Fibroblast of villous mesenchyme (primary cell): Measurements from ENCODE around the gene UNC80. TPM values are rescaled to one million over a fixed set of nuclear protein-coding genes. Genes with fewer than 3 reads are reported as not detected.

Experiments
- DNase-seq: peaks from one replicate; pipeline ENCODE4 v3.0.0-alpha.2; 2010; ENCODE audit warnings: low read depth
- H3K4me3 ChIP-seq: 2 replicates; pipeline ENCODE4 v1.5.1; 2011; ENCODE audit warnings: low read depth, mild to moderate bottlenecking, low read length
- total RNA-seq: library from RNA; depleted of rRNA; stranded (reverse); fragments of >200 nt; gene quantifications from 2 replicates; pipeline ENCODE4 v1.2.3, GENCODE V29; 2012
- TF ChIP-seq, protein P1 (sequence below): IDR thresholded peaks from 2 replicates; pipeline ENCODE4 v1.5.1; 2012; ENCODE audit warnings: low read depth, mild to moderate bottlenecking, low read length; ENCODE audit not compliant: insufficient read depth

Gene UNC80, protein sequence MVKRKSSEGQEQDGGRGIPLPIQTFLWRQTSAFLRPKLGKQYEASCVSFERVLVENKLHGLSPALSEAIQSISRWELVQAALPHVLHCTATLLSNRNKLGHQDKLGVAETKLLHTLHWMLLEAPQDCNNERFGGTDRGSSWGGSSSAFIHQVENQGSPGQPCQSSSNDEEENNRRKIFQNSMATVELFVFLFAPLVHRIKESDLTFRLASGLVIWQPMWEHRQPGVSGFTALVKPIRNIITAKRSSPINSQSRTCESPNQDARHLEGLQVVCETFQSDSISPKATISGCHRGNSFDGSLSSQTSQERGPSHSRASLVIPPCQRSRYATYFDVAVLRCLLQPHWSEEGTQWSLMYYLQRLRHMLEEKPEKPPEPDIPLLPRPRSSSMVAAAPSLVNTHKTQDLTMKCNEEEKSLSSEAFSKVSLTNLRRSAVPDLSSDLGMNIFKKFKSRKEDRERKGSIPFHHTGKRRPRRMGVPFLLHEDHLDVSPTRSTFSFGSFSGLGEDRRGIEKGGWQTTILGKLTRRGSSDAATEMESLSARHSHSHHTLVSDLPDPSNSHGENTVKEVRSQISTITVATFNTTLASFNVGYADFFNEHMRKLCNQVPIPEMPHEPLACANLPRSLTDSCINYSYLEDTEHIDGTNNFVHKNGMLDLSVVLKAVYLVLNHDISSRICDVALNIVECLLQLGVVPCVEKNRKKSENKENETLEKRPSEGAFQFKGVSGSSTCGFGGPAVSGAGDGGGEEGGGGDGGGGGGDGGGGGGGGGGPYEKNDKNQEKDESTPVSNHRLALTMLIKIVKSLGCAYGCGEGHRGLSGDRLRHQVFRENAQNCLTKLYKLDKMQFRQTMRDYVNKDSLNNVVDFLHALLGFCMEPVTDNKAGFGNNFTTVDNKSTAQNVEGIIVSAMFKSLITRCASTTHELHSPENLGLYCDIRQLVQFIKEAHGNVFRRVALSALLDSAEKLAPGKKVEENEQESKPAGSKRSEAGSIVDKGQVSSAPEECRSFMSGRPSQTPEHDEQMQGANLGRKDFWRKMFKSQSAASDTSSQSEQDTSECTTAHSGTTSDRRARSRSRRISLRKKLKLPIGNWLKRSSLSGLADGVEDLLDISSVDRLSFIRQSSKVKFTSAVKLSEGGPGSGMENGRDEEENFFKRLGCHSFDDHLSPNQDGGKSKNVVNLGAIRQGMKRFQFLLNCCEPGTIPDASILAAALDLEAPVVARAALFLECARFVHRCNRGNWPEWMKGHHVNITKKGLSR (N-terminal part only)
- not detected in 2 replicates for total RNA-seq

DNA sequence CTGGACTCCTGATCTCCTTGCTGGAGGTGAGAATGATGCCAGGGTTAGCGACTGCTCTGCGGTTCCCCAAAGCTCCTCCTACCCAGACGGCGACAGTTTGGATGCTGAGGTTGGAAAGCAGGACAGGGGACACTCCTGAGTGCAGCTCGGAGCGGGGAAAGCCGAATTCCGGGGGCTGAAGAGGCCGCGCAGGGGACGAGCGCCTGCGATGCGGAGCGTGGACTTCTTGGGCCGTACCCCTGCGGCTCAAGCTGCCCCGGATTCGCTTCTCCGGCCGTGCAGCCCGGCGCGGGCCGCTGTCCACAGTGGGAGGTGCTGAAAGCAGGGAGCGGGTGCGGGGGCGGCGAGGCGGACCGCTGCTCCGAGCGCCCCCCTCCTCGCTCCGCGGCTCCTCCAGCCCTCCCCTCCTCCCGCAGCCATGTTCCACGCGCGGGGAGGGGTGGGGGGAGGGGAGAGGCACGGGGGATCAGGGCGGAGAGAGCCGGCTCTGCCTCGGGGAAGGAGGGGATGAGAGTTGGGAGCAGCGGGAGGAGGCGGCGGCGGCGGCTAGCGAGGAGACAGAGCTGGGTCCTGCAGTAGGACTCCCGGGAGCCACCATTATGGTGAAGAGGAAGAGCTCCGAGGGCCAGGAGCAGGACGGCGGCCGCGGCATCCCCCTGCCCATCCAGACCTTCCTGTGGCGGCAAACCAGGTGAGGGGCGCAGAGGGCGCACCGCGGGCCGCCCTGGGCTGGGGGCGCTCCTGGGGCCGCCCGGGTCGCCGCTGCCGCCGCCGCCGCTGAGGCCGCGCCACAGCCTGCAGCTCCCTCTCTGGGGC is at the start of gene UNC80:
UNC80 (plus strand) TSS at position 359 of the 816 bp plus-strand sequence; CDS start at position 600, 241 bp downstream.
- TF ChIP-seq, protein P1, sequence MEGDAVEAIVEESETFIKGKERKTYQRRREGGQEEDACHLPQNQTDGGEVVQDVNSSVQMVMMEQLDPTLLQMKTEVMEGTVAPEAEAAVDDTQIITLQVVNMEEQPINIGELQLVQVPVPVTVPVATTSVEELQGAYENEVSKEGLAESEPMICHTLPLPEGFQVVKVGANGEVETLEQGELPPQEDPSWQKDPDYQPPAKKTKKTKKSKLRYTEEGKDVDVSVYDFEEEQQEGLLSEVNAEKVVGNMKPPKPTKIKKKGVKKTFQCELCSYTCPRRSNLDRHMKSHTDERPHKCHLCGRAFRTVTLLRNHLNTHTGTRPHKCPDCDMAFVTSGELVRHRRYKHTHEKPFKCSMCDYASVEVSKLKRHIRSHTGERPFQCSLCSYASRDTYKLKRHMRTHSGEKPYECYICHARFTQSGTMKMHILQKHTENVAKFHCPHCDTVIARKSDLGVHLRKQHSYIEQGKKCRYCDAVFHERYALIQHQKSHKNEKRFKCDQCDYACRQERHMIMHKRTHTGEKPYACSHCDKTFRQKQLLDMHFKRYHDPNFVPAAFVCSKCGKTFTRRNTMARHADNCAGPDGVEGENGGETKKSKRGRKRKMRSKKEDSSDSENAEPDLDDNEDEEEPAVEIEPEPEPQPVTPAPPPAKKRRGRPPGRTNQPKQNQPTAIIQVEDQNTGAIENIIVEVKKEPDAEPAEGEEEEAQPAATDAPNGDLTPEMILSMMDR = no peak
- peak; percentile 41 for DNase-seq
- peak within 1 kb of the TSS; percentile 5 for H3K4me3 ChIP-seq

- DNase-seq = no peak
- TF ChIP-seq, protein P1 = no peak
Observed at GRCh38 chr2:209726311-209726710, 45.3 kb upstream of the UNC80 start.

DNA sequence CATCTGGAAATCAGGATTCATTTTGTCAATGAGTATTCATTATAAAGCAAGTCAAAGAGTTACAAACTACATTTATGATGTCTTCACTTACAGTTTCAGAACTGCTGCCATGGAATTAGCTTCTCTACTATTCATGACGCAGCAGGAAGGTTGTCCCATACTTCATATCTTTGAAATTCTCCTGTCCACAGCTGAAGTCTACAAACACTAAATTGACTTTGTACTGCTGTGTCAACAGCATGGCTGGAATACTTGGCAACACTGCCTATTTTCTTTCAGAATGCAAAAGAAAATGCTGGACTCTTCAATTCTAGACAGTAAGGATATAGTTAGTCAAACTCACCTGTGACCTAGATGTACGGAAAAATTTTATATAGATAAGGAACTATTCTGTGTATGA is 44.6 kb upstream of the UNC80 start:
- TF ChIP-seq, protein P1 = no peak
- DNase-seq = no peak
- no peak overlapping the region for H3K4me3 ChIP-seq

More at GRCh38 chr2:209726311-209726710, 45.3 kb upstream of the UNC80 start:
- H3K4me3 ChIP-seq = no peak overlapping the region

DNA sequence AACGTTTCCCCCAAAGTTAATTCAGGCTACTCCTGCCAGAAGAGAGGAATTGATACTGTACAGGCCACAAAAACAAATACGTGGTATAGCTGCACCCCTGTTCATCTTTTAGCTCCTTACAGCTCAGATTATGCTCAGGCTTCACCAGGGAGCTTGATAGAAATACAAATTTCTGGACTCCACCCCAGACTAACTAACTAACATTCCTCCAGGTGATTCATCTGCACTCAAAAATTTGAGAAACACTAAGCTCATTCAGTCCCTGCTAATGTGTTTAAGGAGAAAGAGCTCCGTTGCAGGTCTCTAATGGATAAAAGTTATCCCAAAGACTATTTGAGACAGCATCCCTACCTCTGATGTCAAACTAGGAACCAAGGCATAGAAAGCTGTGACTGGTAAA is 36.8 kb upstream of the UNC80 start:
- no peak for DNase-seq
- H3K4me3 ChIP-seq = no peak overlapping the region
- TF ChIP-seq, protein P1 = no peak

GRCh38 chr2:209741953-209742352 is 29.7 kb upstream of the UNC80 start:
- no peak overlapping the region for H3K4me3 ChIP-seq
- TF ChIP-seq, protein P1 = no peak
- DNase-seq = no peak
